Mammary epithelial cell (primary cell): ENCODE measurements around the gene ARHGEF10L.

Source experiments
- CTCF ChIP-seq, 2 donors: IDR thresholded peaks in 1 of 2; conservative IDR thresholded peaks in 1 of 2; 2 replicates each; pipeline ENCODE4 v1.5.1; 2011 to 2012; ENCODE audit warnings: inconsistent platforms in 2 of 2, low read length in 2 of 2, mild to moderate bottlenecking in 2 of 2, control low read depth in 1 of 2, low read depth in 1 of 2; ENCODE audit not compliant: insufficient read depth in 1 of 2; ENCODE audit errors: extremely low read depth in 1 of 2
- EZH2 ChIP-seq: IDR thresholded peaks from 2 replicates; pipeline ENCODE4 v1.6.1; 2012; ENCODE audit warnings: low read length, inconsistent platforms, borderline replicate concordance

- TF ChIP-seq CTCF (conservative IDR thresholded peaks at IDR 0.05 in 1 of 2, IDR thresholded peaks at IDR 0.05 in 1 of 2; ENCODE audit: extremely low read depth in 1 of 2, insufficient read depth in 1 of 2, low read depth in 1 of 2, low read length in 2 of 2) = no peak
- no peak for TF ChIP-seq EZH2
These were observed 34.1 kb downstream of the ARHGEF10L start for GRCh38 chr1:17573518-17574041.
